Suppressor macrophage (primary cell): ENCODE measurements around the gene IL10RB.
"Not testable (repeated sequence)": the region's sequence is repeated elsewhere in the genome, so short reads cannot be mapped to it uniquely, and the experiment has no call there.

Experiments
- DNase-seq, 4 experiments: peaks; one replicate each; pipeline ENCODE4 v3.0.0-alpha.2; 2020 to 2022

The IL10RB gene

GRCh38 chr21:33302796-33303195, 36.6 kb downstream of the IL10RB start:
- DNase-seq, result no peak

- no peak for DNase-seq
Observed at GRCh38 chr21:33305344-33305671, 39.1 kb downstream of the IL10RB start.

- DNase-seq, result no peak
Observed at GRCh38 chr21:33305938-33306337, 39.8 kb downstream of the IL10RB start.

DNA sequence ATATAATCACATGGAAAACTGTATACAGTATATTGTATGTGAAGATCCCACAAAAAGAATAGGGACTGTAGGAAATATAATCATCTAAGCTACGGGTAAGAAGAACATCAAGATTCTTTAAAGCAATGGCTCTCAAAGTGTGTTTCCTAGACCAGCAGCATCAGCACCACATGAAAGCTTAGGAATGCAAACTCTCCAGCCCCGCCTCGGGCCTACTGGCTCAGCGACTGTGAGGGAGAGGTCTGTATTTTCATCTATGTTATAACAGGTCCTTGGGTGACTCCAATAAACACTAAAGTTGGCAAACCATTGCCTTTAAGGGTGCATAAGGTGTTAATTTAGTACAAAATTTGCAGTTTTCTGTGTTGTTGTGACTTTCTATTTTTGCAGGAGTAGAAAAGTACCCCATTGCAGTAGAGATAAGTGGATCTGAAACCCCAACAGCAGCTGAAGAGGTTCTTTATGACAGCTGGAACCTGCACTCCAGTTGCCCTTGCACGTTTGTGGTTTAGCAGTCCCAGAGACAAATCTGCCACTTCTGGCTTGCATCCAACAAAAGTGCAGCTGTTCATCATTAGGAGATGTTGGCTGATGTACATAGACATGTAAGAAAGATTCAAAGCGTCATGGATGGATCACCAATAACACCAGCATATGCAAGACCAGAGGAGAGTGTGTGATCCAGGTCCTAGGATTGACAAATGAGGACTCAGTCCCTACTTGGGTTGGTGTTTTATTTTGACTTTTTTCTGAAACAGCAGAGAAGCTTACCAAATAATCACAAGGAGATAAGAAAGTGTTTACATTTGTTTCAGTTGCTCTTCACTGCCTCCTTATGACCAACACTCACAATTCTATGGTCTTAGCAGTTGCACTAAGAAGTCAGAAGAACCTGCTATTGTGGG, 42.7 kb downstream of the IL10RB start:
- DNase-seq, result peak in 3 of 4 experiments; percentile 26 to 40 (median 38)

DNA sequence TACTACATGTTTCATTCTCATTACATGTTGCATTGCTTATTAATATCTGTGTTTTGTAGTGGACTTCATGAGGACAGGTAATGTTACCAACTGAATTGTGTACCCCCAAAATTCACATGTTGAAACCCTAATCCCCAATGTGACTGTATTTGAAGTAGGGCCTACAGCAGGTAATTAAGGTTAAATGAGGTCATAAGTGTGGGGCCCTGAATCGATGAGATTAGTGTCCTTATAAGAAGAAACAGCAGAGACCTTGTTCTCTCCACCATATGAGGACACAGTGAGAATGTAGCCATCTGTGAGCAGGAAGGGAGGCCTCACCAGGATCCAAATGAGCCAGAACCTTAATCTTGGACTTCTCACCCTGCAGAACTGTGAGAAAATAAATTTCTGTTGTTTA, 43.6 kb downstream of the IL10RB start:
- no peak for DNase-seq

DNA sequence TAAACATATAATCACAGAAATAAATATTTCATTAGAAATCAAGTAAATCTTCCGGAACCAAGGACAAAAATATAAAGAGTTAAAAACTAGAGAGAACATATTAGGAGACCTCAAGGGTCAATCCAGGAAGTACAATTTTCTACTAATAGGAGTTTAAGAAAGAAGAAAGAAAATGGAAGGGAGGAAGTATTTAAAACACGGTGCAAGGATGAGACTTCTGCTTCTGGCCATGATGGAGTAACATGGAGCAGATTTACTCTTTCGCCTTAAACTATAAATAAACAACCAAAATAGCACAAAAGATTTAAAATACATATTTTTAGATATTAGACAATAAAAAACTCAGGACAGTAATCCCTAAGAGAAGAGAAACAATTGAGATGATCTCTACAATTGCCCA, 46.0 kb downstream of the IL10RB start:
- DNase-seq, result peak in 2 of 4 experiments; percentile 47 to 57

DNA sequence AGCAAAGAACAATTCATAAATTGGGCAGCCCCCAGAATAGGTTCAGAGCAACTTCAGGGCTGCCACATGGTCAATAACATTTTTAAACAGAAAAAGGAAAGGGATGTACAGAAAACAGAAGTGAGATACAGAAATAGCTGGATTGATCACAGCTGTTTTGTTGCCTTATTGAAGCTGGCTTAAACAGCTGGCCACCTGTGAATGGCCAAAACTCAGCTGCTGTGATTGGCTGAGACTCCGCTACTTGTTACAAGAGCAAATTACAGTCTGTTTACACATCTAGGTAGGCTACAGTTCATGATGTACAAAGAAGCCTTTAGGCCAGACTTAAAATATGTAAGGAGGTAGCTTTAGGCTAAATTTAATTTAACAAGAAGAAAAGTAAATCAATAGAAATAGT, 47.0 kb downstream of the IL10RB start:
- DNase-seq, result peak in 1 of 4 experiments; percentile 39

DNA sequence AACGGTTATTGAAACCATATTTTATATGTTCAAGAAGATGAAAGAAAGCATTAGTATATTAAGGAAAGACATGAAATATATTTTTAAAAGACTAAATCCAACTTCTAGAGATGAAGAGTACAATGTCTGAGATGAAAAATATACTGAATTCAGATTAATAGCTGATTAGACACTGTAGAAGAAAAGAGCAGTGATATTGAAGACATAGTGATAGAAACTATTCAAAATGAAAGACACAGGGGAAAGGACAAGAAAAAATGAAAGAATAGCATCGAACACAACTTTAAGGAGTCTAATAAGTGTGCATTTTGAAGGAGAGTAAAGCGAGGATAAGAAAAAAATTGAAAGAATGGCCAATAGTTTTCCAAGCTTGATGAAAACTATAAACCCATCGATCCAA, 47.4 kb downstream of the IL10RB start:
- no peak for DNase-seq

- peak in 3 of 4 experiments; percentile 37 to 66 (median 48) for DNase-seq
Observed at GRCh38 chr21:33314111-33314510, 47.9 kb downstream of the IL10RB start.

GRCh38 chr21:33315946-33316710, 50.0 kb downstream of the IL10RB start:
- DNase-seq, result peak; percentile 32 to 62 (median 48)

- peak; percentile 64 to 96 (median 86) for DNase-seq
Observed at GRCh38 chr21:33317145-33317544, 51.0 kb downstream of the IL10RB start.

DNA sequence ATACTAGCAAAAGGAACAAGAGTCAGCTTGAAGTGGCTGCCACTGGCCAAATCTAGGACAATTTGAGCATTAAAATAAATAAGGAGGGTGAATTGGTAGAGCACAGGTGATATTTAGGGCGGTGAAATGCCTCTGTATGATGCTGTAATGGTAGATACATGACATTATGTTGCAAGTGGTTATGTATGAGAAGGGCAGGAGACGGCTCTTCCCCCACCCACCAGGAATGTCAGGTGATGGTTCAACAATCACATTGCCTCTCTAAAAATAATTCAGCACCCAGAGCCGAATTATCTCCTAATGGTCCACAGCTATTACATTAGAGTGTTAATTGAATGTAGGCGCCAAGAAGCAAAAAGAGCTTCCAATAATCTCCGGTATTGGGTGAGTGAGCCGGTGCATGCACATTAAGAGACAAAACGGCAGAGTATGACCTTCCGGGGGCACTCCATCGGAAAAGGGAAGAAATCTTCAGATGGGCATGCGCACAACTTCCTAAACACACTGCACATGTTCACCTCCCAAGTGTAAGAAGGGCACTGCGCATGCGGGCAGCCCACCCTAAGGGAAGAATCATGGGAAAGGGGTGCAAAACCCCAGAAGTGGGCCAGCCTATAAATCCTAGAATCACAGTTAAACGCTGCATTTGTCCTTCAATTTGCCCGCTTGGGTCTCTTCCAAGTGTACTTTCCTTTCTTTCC, 51.8 kb downstream of the IL10RB start:
- peak; percentile 34 to 70 (median 64) for DNase-seq

- not testable (repeated sequence) for DNase-seq
Observed at GRCh38 chr21:33321005-33321404, 54.8 kb downstream of the IL10RB start.

DNA sequence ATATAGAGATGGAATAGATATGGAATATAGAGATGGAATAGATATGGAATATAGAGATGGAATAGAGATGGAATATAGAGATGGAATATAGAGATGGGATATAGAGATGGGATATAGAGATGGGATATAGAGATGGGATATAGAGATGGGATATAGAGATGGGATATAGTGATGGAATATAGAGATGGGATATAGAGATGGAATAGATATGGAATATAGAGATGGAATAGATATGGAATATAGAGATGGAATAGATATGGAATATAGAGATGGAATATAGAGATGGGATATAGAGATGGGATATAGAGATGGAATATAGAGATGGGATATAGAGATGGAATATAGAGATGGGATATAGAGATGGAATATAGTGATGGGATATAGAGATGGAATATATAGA, 57.4 kb downstream of the IL10RB start:
- DNase-seq, result not testable (repeated sequence)

DNA sequence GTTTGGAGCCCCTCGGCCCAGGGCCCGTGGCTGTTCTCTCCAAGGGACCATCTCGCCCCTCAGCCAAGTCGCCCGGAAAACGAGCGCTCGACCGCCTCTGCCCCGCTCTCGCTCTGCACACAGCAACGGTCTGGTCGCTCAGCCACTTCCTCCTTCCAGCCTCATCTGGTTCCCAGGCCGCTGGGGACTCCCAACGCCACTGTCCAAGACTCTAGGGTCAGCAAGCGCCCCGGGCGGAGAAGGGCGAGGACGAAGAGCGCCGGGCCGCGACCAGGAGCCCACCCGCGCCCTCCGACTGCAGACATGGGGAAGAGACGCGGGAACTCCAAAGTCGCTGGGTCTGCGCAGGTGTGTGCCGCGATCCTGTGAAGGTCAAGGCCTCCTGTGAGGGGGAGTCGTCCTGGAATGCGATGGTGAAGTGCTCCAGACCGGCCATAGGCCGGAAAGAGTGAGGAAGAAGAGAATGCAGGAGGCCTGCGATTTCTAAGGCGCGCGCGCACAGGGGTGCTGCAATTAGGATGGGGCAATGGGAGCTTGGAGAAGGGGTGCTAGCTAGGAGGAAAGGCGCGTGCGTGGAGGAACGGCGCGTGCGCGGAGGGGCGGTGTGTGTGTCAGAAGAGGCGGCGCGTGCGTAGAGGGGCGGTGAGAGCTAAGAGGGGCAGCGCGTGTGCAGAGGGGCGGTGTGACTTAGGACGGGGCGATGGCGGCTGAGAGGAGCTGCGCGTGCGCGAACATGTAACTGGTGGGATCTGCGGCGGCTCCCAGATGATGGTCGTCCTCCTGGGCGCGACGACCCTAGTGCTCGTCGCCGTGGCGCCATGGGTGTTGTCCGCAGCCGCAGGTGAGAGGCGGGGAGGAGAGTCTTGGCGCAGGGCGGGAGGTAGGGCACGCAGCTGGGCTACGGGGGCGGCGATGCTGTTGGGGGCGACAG, 58.4 kb downstream of the IL10RB start, which contains the start of gene IFNAR1:
TSS of gene IFNAR1 (plus strand) at position 680 of the 931 bp plus-strand sequence. CDS start at position 766, 86 bp downstream.
- DNase-seq, result peak; percentile 99 to 100 (median 100)

DNA sequence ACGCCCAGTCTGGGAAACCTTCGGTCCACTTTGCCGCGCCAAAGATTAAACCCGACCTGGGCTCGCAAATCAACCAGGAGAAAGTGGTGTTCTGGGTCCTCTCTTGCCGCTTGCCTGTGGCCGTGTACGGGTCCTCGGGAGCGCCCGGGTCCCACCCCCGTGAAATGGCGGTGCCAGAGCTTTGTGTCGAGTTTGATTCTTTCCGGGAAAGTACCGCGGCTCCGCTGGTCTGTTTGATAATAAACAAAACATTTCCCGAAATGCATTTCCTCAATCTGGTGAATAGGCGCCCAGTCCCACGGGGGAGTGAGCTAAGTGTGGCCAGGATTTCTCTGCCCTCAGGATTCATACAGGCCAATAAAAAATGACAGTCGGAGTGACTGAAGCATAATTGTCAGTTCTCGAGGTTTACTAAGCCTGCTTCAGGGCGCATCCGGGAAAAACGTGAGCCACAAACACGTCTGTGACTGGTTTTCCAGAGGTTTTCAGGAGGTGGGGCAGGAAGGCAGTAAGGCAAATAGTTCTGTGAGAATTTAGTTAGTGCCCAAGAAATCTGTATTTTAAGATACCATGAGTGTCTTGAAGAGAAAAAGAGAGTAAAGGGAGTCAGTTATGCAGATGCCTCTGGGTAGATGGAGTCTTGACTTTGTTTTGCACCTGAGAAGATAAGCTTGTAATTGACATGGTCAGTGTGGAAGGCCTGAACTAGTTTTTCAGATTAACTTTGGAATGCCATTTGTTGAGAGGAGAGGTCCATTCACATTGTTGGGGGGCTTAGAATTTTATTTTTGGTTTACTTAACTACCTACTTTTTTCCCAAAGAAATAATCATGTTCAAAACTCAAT, 59.3 kb downstream of the IL10RB start:
- DNase-seq, result peak; percentile 91 to 94 (median 92)

- DNase-seq, result no peak
Observed at GRCh38 chr21:33327326-33327725, 61.2 kb downstream of the IL10RB start.

GRCh38 chr21:33327792-33328433, 61.7 kb downstream of the IL10RB start:
- DNase-seq, result no peak

DNA sequence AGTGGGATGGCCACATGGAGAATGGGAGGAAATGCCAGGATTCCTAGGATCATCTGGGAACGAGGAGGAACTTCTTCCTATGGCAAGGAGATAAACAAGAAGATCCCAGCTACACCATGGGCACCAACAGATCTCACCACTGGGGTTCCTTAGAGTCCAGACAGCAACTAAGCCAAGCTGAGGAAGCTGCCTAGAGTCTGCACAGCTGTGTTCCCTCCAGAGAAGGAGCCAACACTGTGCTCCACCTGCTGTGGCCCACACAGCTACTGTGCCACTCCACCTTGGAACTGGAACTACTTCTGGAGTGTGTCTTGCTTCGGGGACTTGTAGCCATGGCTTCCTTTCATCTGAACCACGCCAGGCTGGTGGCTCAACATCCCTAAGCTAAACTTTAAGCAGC, 64.6 kb downstream of the IL10RB start:
- DNase-seq, result no peak

DNA sequence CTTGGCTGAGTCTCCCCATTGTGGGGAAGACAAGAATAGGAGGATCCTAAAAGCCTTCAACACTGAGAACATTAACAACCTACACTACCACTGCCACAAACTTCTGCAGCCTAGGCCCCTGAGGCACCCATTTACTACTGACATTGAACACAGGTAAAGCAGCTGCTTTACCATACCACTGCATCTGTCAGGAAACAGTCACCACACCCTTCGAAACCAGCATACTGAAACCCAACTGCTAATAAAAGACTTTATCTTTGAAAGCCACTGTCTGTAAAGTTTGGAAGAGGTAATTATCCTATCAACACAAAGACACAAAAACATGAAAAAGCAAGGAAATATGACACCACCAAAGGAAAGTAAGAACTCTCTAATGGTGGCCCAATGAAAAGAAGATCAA, 66.0 kb downstream of the IL10RB start:
- no peak for DNase-seq
